Prostate gland (tissue), 2 donors: ENCODE data around the gene ATP13A4. TPM values are rescaled to one million over a fixed set of nuclear protein-coding genes. Genes with fewer than 3 reads are reported as not detected.

Source experiments
- DNase-seq: peaks from one replicate; pipeline ENCODE4 v3.0.0-alpha.2; 2019; ENCODE audit warnings: low spot score
- H3K27ac ChIP-seq, 2 donors: fragments of 200-600 bp; sonication (generic); 2 replicates each; pipeline ENCODE4 v1.5.1; 2017 to 2019
- H3K27me3 ChIP-seq: fragments of 200-600 bp; sonication (generic); replicated peaks from 2 replicates; pipeline ENCODE4 v1.5.1; 2019; ENCODE audit not compliant: insufficient read depth
- H3K36me3 ChIP-seq, 2 donors: fragments of 200-600 bp; sonication (generic); 1 replicate in 1 of 2; 2 replicates in 1 of 2; pipeline versions ENCODE4 v1.5.1 to v1.8.1; 2017 to 2019
- H3K4me1 ChIP-seq: fragments of 200-600 bp; sonication (generic); replicated peaks from 2 replicates; pipeline ENCODE4 v1.5.1; 2019
- H3K4me3 ChIP-seq, 2 donors: fragments of 200-600 bp; sonication (generic); 2 replicates each; pipeline ENCODE4 v1.5.1; 2017 to 2019
- H3K9me3 ChIP-seq: fragments of 200-600 bp; sonication (generic); 2 replicates; pipeline ENCODE4 v1.5.1; 2017
- POLR2A ChIP-seq: fragments of 450-650 bp; IDR thresholded peaks from one replicate; pipeline ENCODE4 v1.6.1; 2016; ENCODE audit warnings: antibody characterized with exemption, mild to moderate bottlenecking
- POLR2AphosphoS5 ChIP-seq: sonication (generic); formaldehyde crosslinking; IDR thresholded peaks from one replicate; pipeline ENCODE4 v1.6.1; 2017; ENCODE audit warnings: antibody characterized with exemption
- WGBS: methylation state at CpG from one replicate; pipeline ENCODE4 v1.1.5; 2018; 5-methylcytosine and 5-hydroxymethylcytosine counted together
- intact Hi-C: fragments of 100-400 bp; cut with DNase I; formaldehyde crosslinking; loops from one replicate; pipeline ENCODE4 v1.14.2; 2022
- total RNA-seq, 2 donors: library from RNA; depleted of rRNA; stranded (reverse); fragments of >200 nt; gene quantifications; one replicate each; pipeline ENCODE4 v1.1.0, GENCODE V29; 2016
- TF ChIP-seq, protein P1 (sequence below), 4 experiments: fragments of 200-600 bp in 2 of 4; fragments of 450-650 bp in 2 of 4; sonication (generic) in 2 of 4; IDR thresholded peaks; 1 replicate in 3 of 4; 2 replicates in 1 of 4; pipeline ENCODE4 v1.5.1; 2016 to 2019; ENCODE audit warnings: antibody characterized with exemption in 4 of 4, mild to moderate bottlenecking in 2 of 4, moderate library complexity in 2 of 4

ATP13A4 gene
- total RNA-seq, 2 donors from 2014 or later, result 2.0 TPM; not detected in 1

- H3K4me1 ChIP-seq, result no peaks in the 10 kb centered on the region
- no peak overlapping the region for H3K4me3 ChIP-seq
- no peak for TF ChIP-seq POLR2AphosphoS5
- TF ChIP-seq, protein P1, sequence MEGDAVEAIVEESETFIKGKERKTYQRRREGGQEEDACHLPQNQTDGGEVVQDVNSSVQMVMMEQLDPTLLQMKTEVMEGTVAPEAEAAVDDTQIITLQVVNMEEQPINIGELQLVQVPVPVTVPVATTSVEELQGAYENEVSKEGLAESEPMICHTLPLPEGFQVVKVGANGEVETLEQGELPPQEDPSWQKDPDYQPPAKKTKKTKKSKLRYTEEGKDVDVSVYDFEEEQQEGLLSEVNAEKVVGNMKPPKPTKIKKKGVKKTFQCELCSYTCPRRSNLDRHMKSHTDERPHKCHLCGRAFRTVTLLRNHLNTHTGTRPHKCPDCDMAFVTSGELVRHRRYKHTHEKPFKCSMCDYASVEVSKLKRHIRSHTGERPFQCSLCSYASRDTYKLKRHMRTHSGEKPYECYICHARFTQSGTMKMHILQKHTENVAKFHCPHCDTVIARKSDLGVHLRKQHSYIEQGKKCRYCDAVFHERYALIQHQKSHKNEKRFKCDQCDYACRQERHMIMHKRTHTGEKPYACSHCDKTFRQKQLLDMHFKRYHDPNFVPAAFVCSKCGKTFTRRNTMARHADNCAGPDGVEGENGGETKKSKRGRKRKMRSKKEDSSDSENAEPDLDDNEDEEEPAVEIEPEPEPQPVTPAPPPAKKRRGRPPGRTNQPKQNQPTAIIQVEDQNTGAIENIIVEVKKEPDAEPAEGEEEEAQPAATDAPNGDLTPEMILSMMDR (IDR thresholded peaks at IDR 0.05), result no peak
- TF ChIP-seq POLR2A, result no peak
- no peak for DNase-seq
- H3K9me3 ChIP-seq, result no peaks in the 10 kb centered on the region
- whole genome bisulfite sequencing, result 58% methylated on average over 3 of the region's 3 CpGs
- H3K36me3 ChIP-seq, result no peaks in the 10 kb centered on the region
- H3K27me3 ChIP-seq, result peaks cover 3% of the 10 kb centered on the region
- intact Hi-C loops, result no loop called here
- H3K27ac ChIP-seq, result no peak overlapping the region
These were observed 162.8 kb downstream of the ATP13A4 start for GRCh38 chr3:193391902-193392301.

DNA sequence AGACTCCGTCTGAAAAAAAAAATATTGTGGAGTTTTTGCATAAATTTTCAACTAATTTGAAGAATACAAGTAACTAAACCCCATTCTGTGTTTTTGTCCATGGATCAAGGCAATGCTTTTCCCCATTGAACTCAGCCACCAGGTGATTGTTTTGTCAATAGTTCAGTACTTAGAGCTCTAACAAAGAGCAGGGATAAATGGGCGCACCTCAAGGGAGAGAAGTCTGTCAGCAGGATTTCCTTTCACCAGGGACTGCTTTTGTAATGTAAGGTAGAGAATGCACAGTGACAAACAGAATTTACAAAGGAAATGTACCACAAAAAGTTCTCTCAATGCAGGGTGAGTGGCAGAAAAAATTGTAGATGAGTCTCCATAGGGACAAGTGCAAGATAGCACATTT lies 165.4 kb downstream of the ATP13A4 start:
- no peaks in the 10 kb centered on the region for H3K4me1 ChIP-seq
- no peaks in the 10 kb centered on the region for H3K9me3 ChIP-seq
- intact Hi-C loops, result no loop called here
- no peaks in the 10 kb centered on the region for H3K27me3 ChIP-seq
- H3K36me3 ChIP-seq, result no peaks in the 10 kb centered on the region
- no peak for DNase-seq
- WGBS, result 77% methylated on average over 2 of the region's 2 CpGs
- no peak overlapping the region for H3K27ac ChIP-seq
- no peak overlapping the region for H3K4me3 ChIP-seq
- TF ChIP-seq POLR2AphosphoS5 (no peak), POLR2A (no peak)
- TF ChIP-seq, protein P1 (IDR thresholded peaks at IDR 0.05), result no peak

DNA sequence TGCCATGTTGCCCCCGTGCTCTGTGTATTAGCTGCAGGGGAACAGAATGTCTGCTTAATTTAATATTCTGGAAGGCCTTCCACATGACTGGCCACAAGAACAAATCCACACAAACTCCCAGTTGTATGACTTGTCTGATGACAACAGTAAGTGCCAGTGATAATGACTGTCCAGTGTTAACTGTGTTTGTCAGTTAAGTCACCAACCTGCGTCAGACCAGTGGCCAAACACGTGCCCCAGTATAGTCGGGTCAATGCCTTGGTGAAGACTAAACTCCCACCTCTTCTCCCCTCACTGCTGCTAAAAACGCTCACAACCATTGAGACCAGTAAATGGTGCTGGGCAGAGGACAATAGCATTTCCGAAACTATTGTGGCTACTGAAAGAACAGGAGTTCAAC lies 166.3 kb downstream of the ATP13A4 start:
- DNase-seq, result no peak
- H3K36me3 ChIP-seq, result no peaks in the 10 kb centered on the region
- no peaks in the 10 kb centered on the region for H3K4me1 ChIP-seq
- intact Hi-C loops, result no loop called here
- TF ChIP-seq POLR2A, result no peak
- TF ChIP-seq, protein P1 (IDR thresholded peaks at IDR 0.05), result no peak
- TF ChIP-seq POLR2AphosphoS5, result no peak
- H3K9me3 ChIP-seq, result no peaks in the 10 kb centered on the region
- WGBS, result 82% methylated on average over 6 of the region's 6 CpGs
- H3K4me3 ChIP-seq, result no peak overlapping the region
- H3K27me3 ChIP-seq, result no peaks in the 10 kb centered on the region
- H3K27ac ChIP-seq, result no peak overlapping the region

- Histone ChIP-seq H3K4me1 (no peaks in the 10 kb centered on the region), H3K36me3 (no peaks in the 10 kb centered on the region), H3K27ac (no peak overlapping the region), H3K9me3 (no peaks in the 10 kb centered on the region), H3K4me3 (no peak overlapping the region), H3K27me3 (no peaks in the 10 kb centered on the region)
- TF ChIP-seq POLR2AphosphoS5 (no peak), POLR2A (no peak)
- TF ChIP-seq, protein P1 (IDR thresholded peaks at IDR 0.05), result no peak
- intact Hi-C loops, result no loop called here
- WGBS, result 33% methylated on average over 2 of the region's 2 CpGs
- DNase-seq, result no peak
These were observed 167.1 kb downstream of the ATP13A4 start for GRCh38 chr3:193387596-193387995.

- Histone ChIP-seq H3K9me3 (no peaks in the 10 kb centered on the region), H3K4me1 (no peaks in the 10 kb centered on the region), H3K27ac (no peak within 1 kb of the TSS), H3K27me3 (no peaks in the 10 kb centered on the region), H3K4me3 (no peak within 1 kb of the TSS), H3K36me3 (no peaks in the 10 kb centered on the region)
- WGBS, result 32% methylated on average over 6 of the region's 6 CpGs
- intact Hi-C loops, result no loop called here
- DNase-seq, result no peak
- no peak for TF ChIP-seq POLR2AphosphoS5
- TF ChIP-seq POLR2A, result no peak
- TF ChIP-seq, protein P1 (IDR thresholded peaks at IDR 0.05), result no peak
These were observed 176.0 kb downstream of the ATP13A4 start, which contains the start of gene ATP13A5 for GRCh38 chr3:193378706-193379105. TSS of gene ATP13A5 (minus strand) at chr3:193378753. CDS start at chr3:193378725, 28 bp downstream.
